SK-N-SH (cell line): ENCODE data around the gene LBR. TPM values are rescaled to one million over a fixed set of nuclear protein-coding genes. Genes with fewer than 3 reads are reported as not detected.

Experiments used
- CTCF ChIA-PET: fragments of 300-600, 350-600 bp; formaldehyde crosslinking; extraction: SDS; loops from one replicate; lab custom pipeline; 2021; lab: Yijun Ruan, JAX
- POLR2A ChIA-PET: fragments of 350-600 bp; sonication (Branson Sonifier 250); formaldehyde crosslinking; extraction: SDS; loops from one replicate; lab custom pipeline; 2020; ENCODE audit warnings: antibody characterized with exemption, inconsistent platforms; lab: Yijun Ruan, JAX
- DNase-seq: peaks from one replicate; pipeline ENCODE4 v3.0.0; 2012
- H2AFZ ChIP-seq: fragments of 200-600 bp; sonication (generic); 2 replicates; pipeline ENCODE4 v1.8.1; 2016; ENCODE audit warnings: antibody characterized with exemption, mild to moderate bottlenecking, low read depth
- H3F3A ChIP-seq: fragments of 200-600 bp; sonication (generic); replicated peaks from 2 replicates; pipeline ENCODE3; 2016; ENCODE audit warnings: antibody characterized with exemption, mild to moderate bottlenecking; ENCODE audit not compliant: insufficient read depth
- H3K27ac ChIP-seq, 2 experiments: fragments of 200-500 bp in 1 of 2; fragments of 200-600 bp in 1 of 2; sonication (Bioruptor generic) in 1 of 2; sonication (generic), shearing (Covaris generic) in 1 of 2; 2 replicates each; pipeline versions ENCODE4 v1.5.1 to v1.6.1; 2014 to 2016; ENCODE audit warnings: low read depth in 2 of 2, inconsistent platforms in 1 of 2, low read length in 1 of 2, mild to moderate bottlenecking in 1 of 2, mixed read lengths in 1 of 2
- H3K27me3 ChIP-seq: fragments of 200-600 bp; sonication (generic), shearing (Covaris generic); 2 replicates; pipeline ENCODE4 v1.6.1; 2016; ENCODE audit warnings: mixed run types; ENCODE audit not compliant: insufficient read depth
- H3K36me3 ChIP-seq, 2 experiments: fragments of 200-500 bp in 1 of 2; fragments of 200-600 bp in 1 of 2; sonication (Bioruptor generic) in 1 of 2; sonication (generic) in 1 of 2; replicated peaks in 1 of 2; 2 replicates each; pipeline versions ENCODE3 to v1.5.1; 2014 to 2016; ENCODE audit warnings: low read length in 1 of 2, mild to moderate bottlenecking in 1 of 2; ENCODE audit not compliant: insufficient read depth in 2 of 2, control insufficient read depth in 1 of 2
- H3K4me1 ChIP-seq, 2 experiments: fragments of 200-500 bp in 1 of 2; fragments of 200-600 bp in 1 of 2; sonication (Bioruptor generic) in 1 of 2; sonication (generic), shearing (Covaris generic) in 1 of 2; 2 replicates each; pipeline versions ENCODE4 v1.5.1 to v1.6.1; 2014 to 2016; ENCODE audit warnings: low read depth in 1 of 2, low read length in 1 of 2, mixed run types in 1 of 2; ENCODE audit not compliant: insufficient read depth in 2 of 2, control insufficient read depth in 1 of 2
- H3K4me2 ChIP-seq: fragments of 200-600 bp; sonication (generic), shearing (Covaris generic); 2 replicates; pipeline ENCODE4 v1.6.1; 2017; ENCODE audit warnings: mixed run types
- H3K4me3 ChIP-seq, 2 experiments: fragments of 200-500 bp in 1 of 2; fragments of 200-600 bp in 1 of 2; sonication (Bioruptor generic) in 1 of 2; sonication (generic), shearing (Covaris generic) in 1 of 2; 2 replicates each; pipeline versions ENCODE4 v1.5.1 to v1.8.1; 2014 to 2016; ENCODE audit warnings: low read depth in 2 of 2, inconsistent platforms in 1 of 2, low read length in 1 of 2, mild to moderate bottlenecking in 1 of 2, mixed read lengths in 1 of 2, moderate library complexity in 1 of 2
- H3K79me2 ChIP-seq: fragments of 200-600 bp; sonication (generic); 2 replicates; pipeline ENCODE4 v1.8.1; 2017; ENCODE audit warnings: mild to moderate bottlenecking; ENCODE audit not compliant: insufficient read depth
- H3K9ac ChIP-seq: fragments of 200-600 bp; sonication (generic); 2 replicates; pipeline ENCODE4 v1.6.1; 2017; ENCODE audit warnings: mixed run types
- H3K9me2 ChIP-seq: fragments of 200-600 bp; sonication (generic); 2 replicates; pipeline ENCODE4 v1.6.1; 2017; ENCODE audit warnings: mixed run types
- H3K9me3 ChIP-seq: fragments of 200-600 bp; sonication (generic); 2 replicates; pipeline ENCODE4 v1.6.1; 2017; ENCODE audit warnings: mixed run types, mild to moderate bottlenecking, moderate library complexity
- H4K20me1 ChIP-seq: fragments of 200-600 bp; sonication (generic); 2 replicates; pipeline ENCODE4 v1.6.1; 2017; ENCODE audit warnings: mild to moderate bottlenecking, mixed run types; ENCODE audit not compliant: insufficient read depth
- EP300 ChIP-seq, 2 experiments: IDR thresholded peaks; 2 replicates each; pipeline versions ENCODE4 v1.4.0 to v1.6.1; 2012; ENCODE audit warnings: borderline replicate concordance in 1 of 2, low read depth in 1 of 2, low read length in 1 of 2
- EZH2phosphoT487 ChIP-seq: fragments of 200-600 bp; sonication (generic); IDR thresholded peaks from 2 replicates; pipeline ENCODE4 v1.6.1; 2017; ENCODE audit warnings: low read depth, mixed run types, mild to moderate bottlenecking, antibody characterized with exemption, moderate library complexity, borderline replicate concordance
- FOSL2 ChIP-seq: IDR thresholded peaks from 2 replicates; pipeline ENCODE4 v1.4.0; 2012; ENCODE audit warnings: low read depth, mild to moderate bottlenecking, moderate library complexity, borderline replicate concordance
- FOXM1 ChIP-seq: IDR thresholded peaks from 2 replicates; pipeline ENCODE4 v1.4.0; 2012; ENCODE audit warnings: low read depth, mild to moderate bottlenecking
- JUND ChIP-seq: IDR thresholded peaks from 2 replicates; pipeline ENCODE4 v1.4.0; 2012
- NFIC ChIP-seq: IDR thresholded peaks from 2 replicates; pipeline ENCODE4 v1.4.0; 2012; ENCODE audit warnings: borderline replicate concordance
- NRF1 ChIP-seq: IDR thresholded peaks from 2 replicates; pipeline ENCODE4 v1.6.1; 2012; ENCODE audit warnings: low read depth, mild to moderate bottlenecking, low read length
- RAD21 ChIP-seq: IDR thresholded peaks from 2 replicates; pipeline ENCODE4 v1.6.1; 2012; ENCODE audit warnings: mild to moderate bottlenecking, low read length
- RFX5 ChIP-seq: IDR thresholded peaks from 2 replicates; pipeline ENCODE4 v1.6.1; 2012; ENCODE audit warnings: mild to moderate bottlenecking, improper control_type of control experiment, low read length
- RXRA ChIP-seq: IDR thresholded peaks from 2 replicates; pipeline ENCODE4 v1.4.0; 2012; ENCODE audit warnings: low read depth, mild to moderate bottlenecking, borderline replicate concordance
- SMC3 ChIP-seq: IDR thresholded peaks from 2 replicates; pipeline ENCODE4 v1.6.1; 2012; ENCODE audit warnings: low read depth, low read length, improper control_type of control experiment
- TAF1 ChIP-seq: IDR thresholded peaks from 2 replicates; pipeline ENCODE4 v1.6.1; 2012; ENCODE audit warnings: low read depth, mild to moderate bottlenecking, low read length, moderate library complexity, borderline replicate concordance
- WGBS: methylation state at CpG from one replicate; pipeline ENCODE4 v1.1.6; 2017; ENCODE audit warnings: low lambda C conversion rate; 5-methylcytosine and 5-hydroxymethylcytosine counted together
- polyA plus RNA-seq, 3 experiments: library from polyadenylated mRNA; depleted of rRNA; stranded (reverse); fragments of >200 nt; gene quantifications; 2 replicates each; pipeline ENCODE4 v1.2.3, GENCODE V29; 2012
- TF ChIP-seq, protein P1 (sequence below): IDR thresholded peaks from 2 replicates; pipeline ENCODE4 v1.4.0; 2012; ENCODE audit warnings: low read depth, borderline replicate concordance
- TF ChIP-seq, protein P2 (sequence below): fragments of 150-350 bp; IDR thresholded peaks from 2 replicates; pipeline ENCODE4 v1.6.1; 2016; ENCODE audit warnings: mild to moderate bottlenecking, low read depth, low read length
- TF ChIP-seq, protein P3 (sequence below): IDR thresholded peaks from 2 replicates; pipeline ENCODE4 v1.4.0; 2012; ENCODE audit warnings: low read depth

LBR gene
- polyA plus RNA-seq, 1 of the 3 experiments (the other 2 are of a cell fraction), result 10.6 TPM

GRCh38 chr1:225430301-225430700, 2.5 kb upstream of the LBR start:
- H3K4me1 ChIP-seq, result peaks cover 14 to 19% of the 10 kb centered on the region in 2 experiments; a peak in 3 of 4 replicates
- H3K36me3 ChIP-seq, result no peaks in the 10 kb centered on the region
- no peak overlapping the region for H3K27ac ChIP-seq
- peaks cover 26% of the 10 kb centered on the region for H3K79me2 ChIP-seq
- TF ChIP-seq RXRA, result no peak
- no peak for TF ChIP-seq JUND
- no peak for TF ChIP-seq TAF1
- TF ChIP-seq FOXM1, result no peak
- no peak for TF ChIP-seq NFIC
- TF ChIP-seq, protein P1, sequence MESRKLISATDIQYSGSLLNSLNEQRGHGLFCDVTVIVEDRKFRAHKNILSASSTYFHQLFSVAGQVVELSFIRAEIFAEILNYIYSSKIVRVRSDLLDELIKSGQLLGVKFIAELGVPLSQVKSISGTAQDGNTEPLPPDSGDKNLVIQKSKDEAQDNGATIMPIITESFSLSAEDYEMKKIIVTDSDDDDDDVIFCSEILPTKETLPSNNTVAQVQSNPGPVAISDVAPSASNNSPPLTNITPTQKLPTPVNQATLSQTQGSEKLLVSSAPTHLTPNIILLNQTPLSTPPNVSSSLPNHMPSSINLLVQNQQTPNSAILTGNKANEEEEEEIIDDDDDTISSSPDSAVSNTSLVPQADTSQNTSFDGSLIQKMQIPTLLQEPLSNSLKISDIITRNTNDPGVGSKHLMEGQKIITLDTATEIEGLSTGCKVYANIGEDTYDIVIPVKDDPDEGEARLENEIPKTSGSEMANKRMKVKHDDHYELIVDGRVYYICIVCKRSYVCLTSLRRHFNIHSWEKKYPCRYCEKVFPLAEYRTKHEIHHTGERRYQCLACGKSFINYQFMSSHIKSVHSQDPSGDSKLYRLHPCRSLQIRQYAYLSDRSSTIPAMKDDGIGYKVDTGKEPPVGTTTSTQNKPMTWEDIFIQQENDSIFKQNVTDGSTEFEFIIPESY, result no peak
- TF ChIP-seq SMC3, result no peak
- TF ChIP-seq, protein P2, sequence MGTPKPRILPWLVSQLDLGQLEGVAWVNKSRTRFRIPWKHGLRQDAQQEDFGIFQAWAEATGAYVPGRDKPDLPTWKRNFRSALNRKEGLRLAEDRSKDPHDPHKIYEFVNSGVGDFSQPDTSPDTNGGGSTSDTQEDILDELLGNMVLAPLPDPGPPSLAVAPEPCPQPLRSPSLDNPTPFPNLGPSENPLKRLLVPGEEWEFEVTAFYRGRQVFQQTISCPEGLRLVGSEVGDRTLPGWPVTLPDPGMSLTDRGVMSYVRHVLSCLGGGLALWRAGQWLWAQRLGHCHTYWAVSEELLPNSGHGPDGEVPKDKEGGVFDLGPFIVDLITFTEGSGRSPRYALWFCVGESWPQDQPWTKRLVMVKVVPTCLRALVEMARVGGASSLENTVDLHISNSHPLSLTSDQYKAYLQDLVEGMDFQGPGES, result no peak
- no peak for TF ChIP-seq NRF1
- no peak for TF ChIP-seq EZH2phosphoT487
- TF ChIP-seq, protein P3, sequence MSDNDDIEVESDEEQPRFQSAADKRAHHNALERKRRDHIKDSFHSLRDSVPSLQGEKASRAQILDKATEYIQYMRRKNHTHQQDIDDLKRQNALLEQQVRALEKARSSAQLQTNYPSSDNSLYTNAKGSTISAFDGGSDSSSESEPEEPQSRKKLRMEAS, result no peak
- H4K20me1 ChIP-seq, result peaks cover 10% of the 10 kb centered on the region; the same call in 1 of the 2 replicates
- H3K4me3 ChIP-seq, result no peak overlapping the region
- no peaks in the 10 kb centered on the region for H3K9me2 ChIP-seq
- ChIA-PET POLR2A (no interaction called here), CTCF (interaction anchor here (1.6 to 1.7 kb wide), 2 partner anchors 32 to 44 kb away, joined by 3 to 5 read pairs; no protein-coding TSS in a partner anchor)
- no peak overlapping the region for H2AFZ ChIP-seq
- DNase-seq, result no peak
- no peaks in the 10 kb centered on the region for H3K9me3 ChIP-seq
- no peak overlapping the region for H3K4me2 ChIP-seq
- no peaks in the 10 kb centered on the region for H3K27me3 ChIP-seq
- peaks cover 8% of the 10 kb centered on the region for H3F3A ChIP-seq
- H3K9ac ChIP-seq, result no peak overlapping the region
- WGBS, result 91% methylated on average over 7 of the region's 7 CpGs

DNA sequence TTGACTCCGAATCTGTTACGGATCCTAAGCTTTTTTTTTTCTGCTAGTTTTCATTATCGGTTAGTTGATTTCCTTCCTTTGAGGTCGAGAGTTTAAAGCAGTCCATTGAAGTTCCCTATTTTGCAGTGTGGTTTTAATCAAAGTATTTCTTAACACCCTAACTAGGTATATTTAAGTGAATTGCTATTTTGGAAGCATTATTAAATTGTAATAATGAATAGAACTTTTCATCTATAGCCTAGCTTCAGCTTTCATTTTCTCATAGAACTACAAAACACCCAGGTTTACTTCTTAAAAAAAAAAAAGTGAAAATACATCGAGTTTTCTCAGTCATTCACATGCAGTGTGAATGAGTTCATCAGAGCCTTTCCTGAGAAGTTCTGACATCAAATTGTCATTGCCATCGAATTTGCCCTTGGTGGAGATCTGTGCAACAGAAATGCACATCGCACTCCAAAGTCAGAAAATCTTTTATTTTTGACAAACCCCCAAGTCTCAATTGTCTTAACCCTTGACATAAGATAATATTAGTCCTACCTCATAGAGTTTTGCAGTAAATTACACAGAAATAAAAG, 1.1 kb upstream of the LBR start:
- Histone ChIP-seq H3K9ac (peak overlapping the region; percentile 76), H3K4me1 (peaks cover 26 to 33% of the 10 kb centered on the region in 2 experiments; a peak in 3 of 4 replicates), H2AFZ (peak overlapping the region; percentile 98), H3K27me3 (no peaks in the 10 kb centered on the region), H3K9me3 (no peaks in the 10 kb centered on the region), H3K4me2 (peak overlapping the region; percentile 91), H3K9me2 (no peaks in the 10 kb centered on the region), H3K79me2 (peaks cover 39% of the 10 kb centered on the region), H4K20me1 (peaks cover 13% of the 10 kb centered on the region), H3F3A (peaks cover 14% of the 10 kb centered on the region), H3K4me3 (peak overlapping the region; percentile 74 to 89), H3K36me3 (no peaks in the 10 kb centered on the region), H3K27ac (peak overlapping the region; percentile 72 to 97; a peak in 3 of 4 replicates)
- DNase-seq, result no peak
- TF ChIP-seq FOSL2 (peak; percentile 26; the same call in 1 of the 2 replicates), RAD21 (no peak), EP300 (IDR thresholded peaks at IDR 0.05; ENCODE audit: borderline replicate concordance in 1 of 2, low read depth in 1 of 2, low read length in 1 of 2) (peak in 1 of 2 experiments; percentile 15; a peak in 1 of 4 replicates), RFX5 (no peak)
- TF ChIP-seq, protein P2, result no peak
- TF ChIP-seq, protein P3, result no peak
- 39% methylated on average over 7 of the region's 7 CpGs for WGBS
- ChIA-PET POLR2A (no interaction called here), CTCF (interaction anchor here (0.5 to 1.1 kb wide), 2 partner anchors 10 to 91 kb away, joined by 3 read pairs; no protein-coding TSS in a partner anchor)
